Neural crest cell (in vitro differentiated cells): ENCODE data around the gene MMP25. TPM values are rescaled to one million over a fixed set of nuclear protein-coding genes. Genes with fewer than 3 reads are reported as not detected.

Experiments used
- DNase-seq: peaks from one replicate; pipeline ENCODE4 v3.0.0; 2021; ENCODE audit warnings: low read depth, mixed read lengths, low spot score
- H3K27ac Mint-ChIP-seq: one replicate; pipeline ENCODE4 v1.8.0; 2021; ENCODE audit warnings: mild to moderate bottlenecking, mixed read lengths; ENCODE audit not compliant: unreplicated experiment
- H3K27me3 Mint-ChIP-seq: 2 replicates; pipeline ENCODE4 v1.8.0; 2021; ENCODE audit warnings: low read depth, mild to moderate bottlenecking, mixed read lengths
- H3K36me3 Mint-ChIP-seq: 2 replicates; pipeline ENCODE4 v1.8.0; 2021; ENCODE audit warnings: low read depth, mild to moderate bottlenecking, mixed read lengths
- H3K4me1 Mint-ChIP-seq: 2 replicates; pipeline ENCODE4 v1.8.0; 2021; ENCODE audit warnings: mixed read lengths
- H3K4me3 Mint-ChIP-seq: one replicate; pipeline ENCODE4 v1.8.0; 2021; ENCODE audit warnings: mild to moderate bottlenecking, mixed read lengths
- H3K9me3 Mint-ChIP-seq: 2 replicates; pipeline ENCODE4 v1.8.0; 2021; ENCODE audit warnings: mixed read lengths
- total RNA-seq: library from RNA; stranded (reverse); gene quantifications from 2 replicates; pipeline ENCODE4 v1.2.1, GENCODE V29; 2021
- TF ChIP-seq, protein P1 (sequence below): fragments of 200-600 bp; sonication (generic); conservative IDR thresholded peaks from 2 replicates; pipeline ENCODE4 v1.5.0; 2021; ENCODE audit warnings: antibody characterized with exemption, mild to moderate bottlenecking

Gene MMP25
- total RNA-seq, 1 donor from 2014 or later = 0.96 TPM

- TF ChIP-seq, protein P1, sequence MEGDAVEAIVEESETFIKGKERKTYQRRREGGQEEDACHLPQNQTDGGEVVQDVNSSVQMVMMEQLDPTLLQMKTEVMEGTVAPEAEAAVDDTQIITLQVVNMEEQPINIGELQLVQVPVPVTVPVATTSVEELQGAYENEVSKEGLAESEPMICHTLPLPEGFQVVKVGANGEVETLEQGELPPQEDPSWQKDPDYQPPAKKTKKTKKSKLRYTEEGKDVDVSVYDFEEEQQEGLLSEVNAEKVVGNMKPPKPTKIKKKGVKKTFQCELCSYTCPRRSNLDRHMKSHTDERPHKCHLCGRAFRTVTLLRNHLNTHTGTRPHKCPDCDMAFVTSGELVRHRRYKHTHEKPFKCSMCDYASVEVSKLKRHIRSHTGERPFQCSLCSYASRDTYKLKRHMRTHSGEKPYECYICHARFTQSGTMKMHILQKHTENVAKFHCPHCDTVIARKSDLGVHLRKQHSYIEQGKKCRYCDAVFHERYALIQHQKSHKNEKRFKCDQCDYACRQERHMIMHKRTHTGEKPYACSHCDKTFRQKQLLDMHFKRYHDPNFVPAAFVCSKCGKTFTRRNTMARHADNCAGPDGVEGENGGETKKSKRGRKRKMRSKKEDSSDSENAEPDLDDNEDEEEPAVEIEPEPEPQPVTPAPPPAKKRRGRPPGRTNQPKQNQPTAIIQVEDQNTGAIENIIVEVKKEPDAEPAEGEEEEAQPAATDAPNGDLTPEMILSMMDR = peak; percentile 92
- peaks cover 7% of the 10 kb centered on the region for H3K4me1 Mint-ChIP-seq
- peak; percentile 92 for DNase-seq
- H3K27me3 Mint-ChIP-seq = peaks cover 2% of the 10 kb centered on the region
- no peaks in the 10 kb centered on the region for H3K9me3 Mint-ChIP-seq
- H3K27ac Mint-ChIP-seq = peak overlapping the region; percentile 57
- peak overlapping the region; percentile 88 for H3K4me3 Mint-ChIP-seq
- no peaks in the 10 kb centered on the region for H3K36me3 Mint-ChIP-seq
Observed at GRCh38 chr16:3059041-3059722, 12.8 kb downstream of the MMP25 start.

DNA sequence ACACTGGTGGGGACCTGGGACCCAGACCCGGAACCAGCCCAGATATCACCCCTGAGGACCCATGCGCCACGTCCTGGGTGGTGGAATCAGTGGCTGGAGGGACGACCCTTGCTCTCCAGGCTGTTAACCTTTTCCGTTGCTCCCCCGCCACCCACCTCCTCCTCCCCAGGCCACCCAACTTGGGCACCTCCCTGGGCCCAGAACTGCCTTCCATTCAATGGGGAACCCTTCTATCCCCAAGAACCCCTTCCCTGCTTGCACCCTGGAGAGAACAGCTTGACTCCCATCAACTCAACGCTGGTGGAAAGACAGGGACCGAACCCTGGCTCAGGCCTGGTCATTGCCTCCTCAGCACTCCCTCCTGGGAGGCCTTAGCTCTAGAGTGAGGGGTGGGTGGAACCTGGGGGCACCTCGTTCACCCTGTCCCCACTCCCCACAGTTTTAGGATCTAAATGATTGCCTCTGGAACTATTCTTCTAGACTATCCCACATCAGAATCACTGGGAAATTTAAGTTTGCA, 13.4 kb downstream of the MMP25 start:
- no peaks in the 10 kb centered on the region for H3K9me3 Mint-ChIP-seq
- peak overlapping the region; percentile 88 for H3K4me3 Mint-ChIP-seq
- no peaks in the 10 kb centered on the region for H3K36me3 Mint-ChIP-seq
- TF ChIP-seq, protein P1 = no peak
- peak overlapping the region; percentile 57 for H3K27ac Mint-ChIP-seq
- no peak for DNase-seq
- H3K4me1 Mint-ChIP-seq = peaks cover 7% of the 10 kb centered on the region
- peaks cover 2% of the 10 kb centered on the region for H3K27me3 Mint-ChIP-seq

- Mint-ChIP-seq H3K9me3 (no peaks in the 10 kb centered on the region), H3K27me3 (peaks cover 2% of the 10 kb centered on the region), H3K4me3 (peak overlapping the region; percentile 88), H3K4me1 (peaks cover 7% of the 10 kb centered on the region), H3K27ac (no peak overlapping the region), H3K36me3 (no peaks in the 10 kb centered on the region)
- no peak for DNase-seq
- TF ChIP-seq, protein P1 = no peak
Observed at GRCh38 chr16:3060339-3061127, 14.2 kb downstream of the MMP25 start.

DNA sequence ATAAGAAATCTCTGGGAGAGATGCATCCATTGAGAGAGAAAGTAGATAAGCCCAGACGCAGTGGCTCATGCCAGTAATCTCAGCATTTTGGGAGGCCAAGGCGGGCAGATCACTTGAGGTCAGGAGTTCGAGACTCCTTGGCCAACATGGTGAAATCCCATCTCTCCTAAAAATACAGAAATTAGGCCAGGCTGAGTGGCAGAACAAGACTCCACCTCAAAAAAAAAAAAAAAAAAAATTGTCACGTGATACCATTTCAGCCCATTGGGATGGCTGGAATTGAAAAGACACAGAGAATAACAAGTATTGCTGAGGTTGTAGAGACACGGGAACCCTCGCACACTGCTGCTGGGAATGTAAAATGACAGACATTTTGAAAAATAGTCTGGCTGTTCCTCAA, 16.2 kb downstream of the MMP25 start:
- Mint-ChIP-seq H3K4me3 (no peak overlapping the region), H3K9me3 (no peaks in the 10 kb centered on the region), H3K36me3 (no peaks in the 10 kb centered on the region), H3K27me3 (peaks cover 2% of the 10 kb centered on the region), H3K27ac (no peak overlapping the region), H3K4me1 (peaks cover 7% of the 10 kb centered on the region)
- TF ChIP-seq, protein P1 = no peak
- DNase-seq = no peak

GRCh38 chr16:3063625-3064386, 17.4 kb downstream of the MMP25 start:
- Mint-ChIP-seq H3K36me3 (no peaks in the 10 kb centered on the region), H3K9me3 (no peaks in the 10 kb centered on the region), H3K4me3 (no peak overlapping the region), H3K27me3 (peaks cover 2% of the 10 kb centered on the region), H3K4me1 (peaks cover 7% of the 10 kb centered on the region), H3K27ac (no peak overlapping the region)
- no peak for DNase-seq
- TF ChIP-seq, protein P1 = no peak
